ENCODE data around the gene ADK. TPM values are rescaled to one million over a fixed set of nuclear protein-coding genes. Genes with fewer than 3 reads are reported as not detected.

Gene ADK
- total RNA-seq, 1 donor from 2014 or later = 62.0 TPM

DNA sequence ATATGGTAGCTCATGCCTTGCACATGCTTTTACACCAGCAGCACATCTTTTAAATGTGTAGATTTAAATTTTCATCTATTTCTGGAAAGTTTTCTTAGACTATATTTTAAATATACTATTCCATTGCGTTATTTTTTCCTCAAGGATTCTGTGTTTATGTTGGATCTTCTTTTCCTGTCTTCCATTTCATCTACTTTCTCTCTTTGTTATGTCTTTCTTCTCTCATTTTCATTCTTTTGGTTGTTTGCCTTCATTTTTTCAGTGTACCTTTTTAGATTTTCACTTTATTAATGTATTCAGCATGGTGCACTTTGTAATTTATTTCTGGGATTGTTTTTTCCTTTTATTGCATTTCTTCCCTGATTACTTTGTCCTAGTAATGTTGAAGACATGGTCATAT, 329.8 kb downstream of the ADK start:
- no peak overlapping the region for H3K9ac ChIP-seq (ENCODE audit: low read length)
- no peak for FAIRE-seq
- TF ChIP-seq CTCF (IDR thresholded peaks at IDR 0.05; ENCODE audit: insufficient read depth, low read depth, low read length) (no peak), EZH2 (IDR thresholded peaks at IDR 0.05; ENCODE audit: insufficient read depth, low read length) (no peak)
- no peak overlapping the region for H3K4me3 Mint-ChIP-seq (ENCODE audit: unreplicated experiment)
- H3K27ac ChIP-seq (ENCODE audit: low read depth, low read length) = no peak overlapping the region
- no peak overlapping the region for H3K27ac Mint-ChIP-seq (ENCODE audit: unreplicated experiment)
- H4K20me1 ChIP-seq (ENCODE audit: insufficient read depth, low read length) = no peaks in the 10 kb centered on the region
- no peaks in the 10 kb centered on the region for H3K27me3 ChIP-seq (ENCODE audit: insufficient read depth, low read length)
- H3K4me2 ChIP-seq (ENCODE audit: low read length) = no peak overlapping the region
- no peaks in the 10 kb centered on the region for H3K27me3 Mint-ChIP-seq (ENCODE audit: low read depth, unreplicated experiment)
- no peaks in the 10 kb centered on the region for H3K4me1 ChIP-seq (ENCODE audit: insufficient read depth, low read length)
- no peaks in the 10 kb centered on the region for H3K4me1 Mint-ChIP-seq (ENCODE audit: low read depth, unreplicated experiment)
- peaks cover 6% of the 10 kb centered on the region for H3K36me3 Mint-ChIP-seq (ENCODE audit: low read depth, unreplicated experiment)
- no peaks in the 10 kb centered on the region for H3K79me2 ChIP-seq (ENCODE audit: insufficient read depth, low read length)
- no peak overlapping the region for H3K4me3 ChIP-seq (ENCODE audit: insufficient read depth, low read depth, low read length)
- H3K36me3 ChIP-seq (ENCODE audit: insufficient read depth, low read length) = no peaks in the 10 kb centered on the region
- H2AFZ ChIP-seq (ENCODE audit: low read depth, low read length) = no peak overlapping the region
- H3K9me3 Mint-ChIP-seq (ENCODE audit: unreplicated experiment) = peaks cover 7% of the 10 kb centered on the region
- H3K9me3 ChIP-seq (ENCODE audit: insufficient read depth, low read depth, low read length) = no peaks in the 10 kb centered on the region
- no peak for DNase-seq (ENCODE audit: low read depth)

DNA sequence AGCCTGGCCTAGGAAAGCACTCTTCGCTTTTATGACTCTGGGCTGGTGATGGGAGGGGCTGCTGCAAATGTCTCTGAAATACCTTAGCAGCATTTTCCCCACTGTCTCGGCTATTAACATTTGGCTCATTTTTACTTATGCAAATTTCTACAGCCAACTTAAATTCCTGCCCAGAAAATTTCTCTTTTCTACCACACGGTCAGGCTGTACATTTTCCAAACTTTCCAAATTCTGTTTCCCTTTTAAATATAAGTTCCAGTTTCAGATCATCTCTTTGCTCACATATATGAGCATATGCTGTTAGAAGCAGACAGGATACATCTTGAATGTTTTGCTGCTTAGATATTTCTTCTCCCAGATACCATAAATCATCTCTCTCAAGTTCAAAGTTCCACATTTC, 332.3 kb downstream of the ADK start:
- no peak overlapping the region for H3K4me3 Mint-ChIP-seq (ENCODE audit: unreplicated experiment)
- H3K9me3 Mint-ChIP-seq (ENCODE audit: unreplicated experiment) = peaks cover 7% of the 10 kb centered on the region
- Histone ChIP-seq H3K9me3 (ENCODE audit: insufficient read depth, low read depth, low read length) (no peaks in the 10 kb centered on the region), H3K4me2 (ENCODE audit: low read length) (no peak overlapping the region), H3K27me3 (ENCODE audit: insufficient read depth, low read length) (no peaks in the 10 kb centered on the region), H3K4me3 (ENCODE audit: insufficient read depth, low read depth, low read length) (no peak overlapping the region), H3K4me1 (ENCODE audit: insufficient read depth, low read length) (no peaks in the 10 kb centered on the region), H4K20me1 (ENCODE audit: insufficient read depth, low read length) (no peaks in the 10 kb centered on the region), H3K9ac (ENCODE audit: low read length) (no peak overlapping the region), H3K79me2 (ENCODE audit: insufficient read depth, low read length) (no peaks in the 10 kb centered on the region), H2AFZ (ENCODE audit: low read depth, low read length) (no peak overlapping the region), H3K36me3 (ENCODE audit: insufficient read depth, low read length) (no peaks in the 10 kb centered on the region), H3K27ac (ENCODE audit: low read depth, low read length) (no peak overlapping the region)
- FAIRE-seq = no peak
- DNase-seq (ENCODE audit: low read depth) = no peak
- peaks cover 6% of the 10 kb centered on the region for H3K36me3 Mint-ChIP-seq (ENCODE audit: low read depth, unreplicated experiment)
- TF ChIP-seq EZH2 (IDR thresholded peaks at IDR 0.05; ENCODE audit: insufficient read depth, low read length) (no peak), CTCF (IDR thresholded peaks at IDR 0.05; ENCODE audit: insufficient read depth, low read depth, low read length) (no peak)
- no peak overlapping the region for H3K27ac Mint-ChIP-seq (ENCODE audit: unreplicated experiment)
- no peaks in the 10 kb centered on the region for H3K27me3 Mint-ChIP-seq (ENCODE audit: low read depth, unreplicated experiment)
- H3K4me1 Mint-ChIP-seq (ENCODE audit: low read depth, unreplicated experiment) = no peaks in the 10 kb centered on the region

DNA sequence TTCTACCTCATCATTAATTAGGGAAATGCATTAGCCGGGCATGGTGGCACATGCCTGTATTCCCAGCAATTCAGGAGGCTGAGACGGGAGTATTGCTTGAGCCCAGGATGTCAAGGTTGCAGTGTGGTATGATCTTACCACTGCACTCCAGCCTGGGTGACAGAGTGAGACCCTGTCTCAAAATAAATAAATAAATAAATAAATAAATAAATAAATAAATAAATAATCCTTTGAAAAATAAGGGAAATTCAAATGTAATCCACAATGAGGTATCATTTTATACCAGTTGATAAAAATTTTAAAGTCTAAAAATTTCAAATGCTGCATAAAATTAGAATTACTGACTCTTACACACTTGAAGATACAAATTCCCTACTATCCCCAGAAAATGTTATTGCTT, 334.3 kb downstream of the ADK start:
- Mint-ChIP-seq H3K4me1 (ENCODE audit: low read depth, unreplicated experiment) (no peaks in the 10 kb centered on the region), H3K36me3 (ENCODE audit: low read depth, unreplicated experiment) (peaks cover 6% of the 10 kb centered on the region), H3K27me3 (ENCODE audit: low read depth, unreplicated experiment) (no peaks in the 10 kb centered on the region), H3K9me3 (ENCODE audit: unreplicated experiment) (peaks cover 3% of the 10 kb centered on the region), H3K27ac (ENCODE audit: unreplicated experiment) (no peak overlapping the region), H3K4me3 (ENCODE audit: unreplicated experiment) (no peak overlapping the region)
- TF ChIP-seq CTCF (IDR thresholded peaks at IDR 0.05; ENCODE audit: insufficient read depth, low read depth, low read length) (no peak), EZH2 (IDR thresholded peaks at IDR 0.05; ENCODE audit: insufficient read depth, low read length) (no peak)
- Histone ChIP-seq H3K9me3 (ENCODE audit: insufficient read depth, low read depth, low read length) (no peaks in the 10 kb centered on the region), H3K4me3 (ENCODE audit: insufficient read depth, low read depth, low read length) (no peak overlapping the region), H3K36me3 (ENCODE audit: insufficient read depth, low read length) (no peaks in the 10 kb centered on the region), H3K27me3 (ENCODE audit: insufficient read depth, low read length) (no peaks in the 10 kb centered on the region), H2AFZ (ENCODE audit: low read depth, low read length) (no peak overlapping the region), H3K4me1 (ENCODE audit: insufficient read depth, low read length) (no peaks in the 10 kb centered on the region), H4K20me1 (ENCODE audit: insufficient read depth, low read length) (no peaks in the 10 kb centered on the region), H3K27ac (ENCODE audit: low read depth, low read length) (no peak overlapping the region), H3K79me2 (ENCODE audit: insufficient read depth, low read length) (no peaks in the 10 kb centered on the region), H3K4me2 (ENCODE audit: low read length) (no peak overlapping the region), H3K9ac (ENCODE audit: low read length) (no peak overlapping the region)
- DNase-seq (ENCODE audit: low read depth) (no peak), FAIRE-seq (no peak)
